ENCODE measurements around the gene CD180. TPM values are rescaled to one million over a fixed set of nuclear protein-coding genes. Genes with fewer than 3 reads are reported as not detected.
A peak's percentile ranks its signal among the peaks of the same experiment; 100 is the strongest.

The CD180 gene
- total RNA-seq, 1 experiment from 2014 or later = not detected

- no peaks in the 10 kb centered on the region for H3K36me3 ChIP-seq (ENCODE audit: control insufficient read depth in 1 of 2, insufficient read depth in 2 of 2, low read length in 2 of 2)
- no peak for TF ChIP-seq POLR2AphosphoS5 (IDR thresholded peaks at IDR 0.05; ENCODE audit: low read depth, low read length)
- TF ChIP-seq ZFX (IDR thresholded peaks at IDR 0.05) = no peak
- TF ChIP-seq, protein P1, sequence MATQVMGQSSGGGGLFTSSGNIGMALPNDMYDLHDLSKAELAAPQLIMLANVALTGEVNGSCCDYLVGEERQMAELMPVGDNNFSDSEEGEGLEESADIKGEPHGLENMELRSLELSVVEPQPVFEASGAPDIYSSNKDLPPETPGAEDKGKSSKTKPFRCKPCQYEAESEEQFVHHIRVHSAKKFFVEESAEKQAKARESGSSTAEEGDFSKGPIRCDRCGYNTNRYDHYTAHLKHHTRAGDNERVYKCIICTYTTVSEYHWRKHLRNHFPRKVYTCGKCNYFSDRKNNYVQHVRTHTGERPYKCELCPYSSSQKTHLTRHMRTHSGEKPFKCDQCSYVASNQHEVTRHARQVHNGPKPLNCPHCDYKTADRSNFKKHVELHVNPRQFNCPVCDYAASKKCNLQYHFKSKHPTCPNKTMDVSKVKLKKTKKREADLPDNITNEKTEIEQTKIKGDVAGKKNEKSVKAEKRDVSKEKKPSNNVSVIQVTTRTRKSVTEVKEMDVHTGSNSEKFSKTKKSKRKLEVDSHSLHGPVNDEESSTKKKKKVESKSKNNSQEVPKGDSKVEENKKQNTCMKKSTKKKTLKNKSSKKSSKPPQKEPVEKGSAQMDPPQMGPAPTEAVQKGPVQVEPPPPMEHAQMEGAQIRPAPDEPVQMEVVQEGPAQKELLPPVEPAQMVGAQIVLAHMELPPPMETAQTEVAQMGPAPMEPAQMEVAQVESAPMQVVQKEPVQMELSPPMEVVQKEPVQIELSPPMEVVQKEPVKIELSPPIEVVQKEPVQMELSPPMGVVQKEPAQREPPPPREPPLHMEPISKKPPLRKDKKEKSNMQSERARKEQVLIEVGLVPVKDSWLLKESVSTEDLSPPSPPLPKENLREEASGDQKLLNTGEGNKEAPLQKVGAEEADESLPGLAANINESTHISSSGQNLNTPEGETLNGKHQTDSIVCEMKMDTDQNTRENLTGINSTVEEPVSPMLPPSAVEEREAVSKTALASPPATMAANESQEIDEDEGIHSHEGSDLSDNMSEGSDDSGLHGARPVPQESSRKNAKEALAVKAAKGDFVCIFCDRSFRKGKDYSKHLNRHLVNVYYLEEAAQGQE (IDR thresholded peaks at IDR 0.05; ENCODE audit: low read depth) = no peak
- TF ChIP-seq POLR2A (IDR thresholded peaks at IDR 0.05; ENCODE audit: borderline replicate concordance, extremely low read depth, insufficient read depth, insufficient read length) = no peak
- TF ChIP-seq ATF3 (IDR thresholded peaks at IDR 0.05) = no peak
- TF ChIP-seq TCF7L2 (IDR thresholded peaks at IDR 0.05; ENCODE audit: borderline replicate concordance, extremely low read depth, insufficient read depth, insufficient read length) = no peak
- no peak for TF ChIP-seq YY1 (IDR thresholded peaks at IDR 0.05; ENCODE audit: extremely low read depth, insufficient replicate concordance, low read depth, low read length)
- no peak for TF ChIP-seq EZH2phosphoT487 (IDR thresholded peaks at IDR 0.05; ENCODE audit: borderline replicate concordance)
- TF ChIP-seq, protein P2, sequence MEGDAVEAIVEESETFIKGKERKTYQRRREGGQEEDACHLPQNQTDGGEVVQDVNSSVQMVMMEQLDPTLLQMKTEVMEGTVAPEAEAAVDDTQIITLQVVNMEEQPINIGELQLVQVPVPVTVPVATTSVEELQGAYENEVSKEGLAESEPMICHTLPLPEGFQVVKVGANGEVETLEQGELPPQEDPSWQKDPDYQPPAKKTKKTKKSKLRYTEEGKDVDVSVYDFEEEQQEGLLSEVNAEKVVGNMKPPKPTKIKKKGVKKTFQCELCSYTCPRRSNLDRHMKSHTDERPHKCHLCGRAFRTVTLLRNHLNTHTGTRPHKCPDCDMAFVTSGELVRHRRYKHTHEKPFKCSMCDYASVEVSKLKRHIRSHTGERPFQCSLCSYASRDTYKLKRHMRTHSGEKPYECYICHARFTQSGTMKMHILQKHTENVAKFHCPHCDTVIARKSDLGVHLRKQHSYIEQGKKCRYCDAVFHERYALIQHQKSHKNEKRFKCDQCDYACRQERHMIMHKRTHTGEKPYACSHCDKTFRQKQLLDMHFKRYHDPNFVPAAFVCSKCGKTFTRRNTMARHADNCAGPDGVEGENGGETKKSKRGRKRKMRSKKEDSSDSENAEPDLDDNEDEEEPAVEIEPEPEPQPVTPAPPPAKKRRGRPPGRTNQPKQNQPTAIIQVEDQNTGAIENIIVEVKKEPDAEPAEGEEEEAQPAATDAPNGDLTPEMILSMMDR (IDR thresholded peaks at IDR 0.05 in 2 of 3, conservative IDR thresholded peaks at IDR 0.05 in 1 of 3; ENCODE audit: borderline replicate concordance in 1 of 3, insufficient read depth in 1 of 3, low read depth in 2 of 3, low read length in 2 of 3) = no peak
- no peak for TF ChIP-seq ZNF274 (IDR thresholded peaks at IDR 0.05; ENCODE audit: low read depth, low read length)
- no peak for TF ChIP-seq SP1 (IDR thresholded peaks at IDR 0.05; ENCODE audit: low read depth)
- no peak for TF ChIP-seq SIN3A (IDR thresholded peaks at IDR 0.05; ENCODE audit: low read depth)
- TF ChIP-seq FOSL1 (IDR thresholded peaks at IDR 0.05; ENCODE audit: low read depth) = no peak
- TF ChIP-seq MAX (IDR thresholded peaks at IDR 0.05) = no peak
- no peak for TF ChIP-seq CEBPB (IDR thresholded peaks at IDR 0.05; ENCODE audit: low read depth)
- no peak for TF ChIP-seq EZH2 (IDR thresholded peaks at IDR 0.05)
- TF ChIP-seq EGR1 (IDR thresholded peaks at IDR 0.05; ENCODE audit: low read depth) = no peak
- TF ChIP-seq ELF1 (IDR thresholded peaks at IDR 0.05; ENCODE audit: borderline replicate concordance, low read depth) = no peak
- TF ChIP-seq RAD21 (IDR thresholded peaks at IDR 0.05; ENCODE audit: low read depth) = no peak
- no peak for TF ChIP-seq CBX3 (IDR thresholded peaks at IDR 0.05; ENCODE audit: low read depth)
- intact Hi-C loops (cut with micrococcal nuclease) = loop anchor here (5.0 to 10.0 kb wide), 4 partner anchors 204 to 901 kb away; no protein-coding TSS in a partner anchor
- BruUV-seq (replicated peaks) = no TSS peak
- no peaks in the 10 kb centered on the region for H3K27me3 ChIP-seq (ENCODE audit: insufficient read depth, low read length)
- no peak for ATAC-seq
- H3K4me1 ChIP-seq (ENCODE audit: control insufficient read depth in 1 of 2, insufficient read depth in 2 of 2, low read length in 2 of 2) = peaks cover 2 to 43% of the 10 kb centered on the region in 2 experiments
- no peaks in the 10 kb centered on the region for H3K9me3 ChIP-seq (ENCODE audit: control insufficient read depth in 1 of 2, insufficient read depth in 1 of 2, low read depth in 1 of 2, low read length in 2 of 2)
- H3K4me3 ChIP-seq (replicated peaks in 1 of 2; ENCODE audit: low read depth in 1 of 2, low read length in 2 of 2) = no peak overlapping the region
- H3K79me2 ChIP-seq (ENCODE audit: insufficient read depth, low read length) = no peaks in the 10 kb centered on the region
- peak overlapping the region; percentile 53; the same call in 1 of the 2 replicates for H3K4me2 ChIP-seq (ENCODE audit: low read length)
- no peak overlapping the region for H2AFZ ChIP-seq (ENCODE audit: low read depth, low read length, poor library complexity, severe bottlenecking)
- H3K9ac ChIP-seq (ENCODE audit: low read length) = no peak overlapping the region
- ChIA-PET RAD21 (ENCODE audit: low non-redundant PET in 1 of 2, low total read pairs in 2 of 2, uncharacterized antibody in 2 of 2, unreplicated experiment in 2 of 2) (no interaction called here), CTCF (interaction anchor here (0.8 to 1.0 kb wide), 2 partner anchors 40 to 1048 kb away, joined by 3 to 4 read pairs; no protein-coding TSS in a partner anchor), POLR2A (no interaction called here)
- H3K9me2 ChIP-seq (ENCODE audit: insufficient read depth) = no peaks in the 10 kb centered on the region
- H4K20me1 ChIP-seq (ENCODE audit: insufficient read depth) = no peaks in the 10 kb centered on the region
- DNase-seq (ENCODE audit: low read depth, low spot score) = no peak
- H3K27ac ChIP-seq (ENCODE audit: low read depth, low read length) = no peak overlapping the region
Observed at GRCh38 chr5:67205981-67206380, 9.4 kb upstream of the CD180 start.

Data from HCT116 (cell line).